B cell (primary cell): Measurements from ENCODE around the gene NPR1. TPM values are rescaled to one million over a fixed set of nuclear protein-coding genes. Genes with fewer than 3 reads are reported as not detected.

Experiments used
- ATAC-seq: fragments of 200-7000 bp; cut with Tn5 transposase; one replicate; pipeline ENCODE4 v1.10.0; 2021; ENCODE audit warnings: low read depth, mild to moderate bottlenecking, moderate number of reproducible peaks, moderate library complexity
- CTCF ChIA-PET: fragments of 350-600 bp; sonication (Branson Sonifier 250); formaldehyde crosslinking; loops from one replicate; lab custom pipeline; 2021; ENCODE audit warnings: antibody characterized with exemption, inconsistent platforms; lab: Charles Lee
- POLR2A ChIA-PET: fragments of 350-600 bp; sonication (Branson Sonifier 250); formaldehyde crosslinking; loops from one replicate; lab custom pipeline; 2021; ENCODE audit warnings: antibody characterized with exemption; lab: Charles Lee
- DNase-seq: peaks from one replicate; pipeline ENCODE4 v3.0.0; 2013
- H2AFZ ChIP-seq: 2 replicates; pipeline ENCODE4 v1.6.1; 2012; ENCODE audit warnings: mild to moderate bottlenecking, low read depth, low read length; ENCODE audit not compliant: insufficient read depth, poor library complexity, severe bottlenecking
- H3K27ac ChIP-seq, 2 donors: 1 replicate in 1 of 2; 2 replicates in 1 of 2; pipeline ENCODE4 v1.5.1; 2012 to 2013; ENCODE audit warnings: low read length in 2 of 2, mild to moderate bottlenecking in 2 of 2, moderate library complexity in 1 of 2
- H3K27me3 ChIP-seq, 4 experiments: fragments of 200-600 bp in 1 of 4; sonication (generic) in 1 of 4; replicated peaks in 1 of 4; 1 replicate in 2 of 4; 2 replicates in 2 of 4; pipeline versions ENCODE4 v1.6.1 to v1.7.0; 2013 to 2016; ENCODE audit warnings: low read length in 3 of 4, mild to moderate bottlenecking in 2 of 4, mixed read lengths in 1 of 4, moderate library complexity in 1 of 4; ENCODE audit not compliant: insufficient read depth in 4 of 4, control insufficient read depth in 3 of 4; ENCODE audit errors: control extremely low read depth in 1 of 4
- H3K36me3 ChIP-seq, 2 experiments: replicated peaks in 1 of 2; 1 replicate in 1 of 2; 2 replicates in 1 of 2; pipeline versions ENCODE4 v1.6.1 to v1.7.1; 2013; ENCODE audit warnings: low read length in 1 of 2; ENCODE audit not compliant: insufficient read depth in 2 of 2, control insufficient read depth in 1 of 2; ENCODE audit errors: control extremely low read depth in 1 of 2, extremely low read depth in 1 of 2
- H3K4me1 ChIP-seq, 2 donors: fragments of 200-600 bp in 1 of 2; sonication (generic) in 1 of 2; 1 replicate in 1 of 2; 2 replicates in 1 of 2; pipeline versions ENCODE4 v1.5.1 to v1.6.1; 2013 to 2017; ENCODE audit warnings: low read length in 2 of 2; ENCODE audit not compliant: control insufficient read depth in 2 of 2, insufficient read depth in 2 of 2
- H3K4me2 ChIP-seq: replicated peaks from 2 replicates; pipeline ENCODE3; 2012; ENCODE audit warnings: mild to moderate bottlenecking, low read depth, low read length; ENCODE audit not compliant: poor library complexity, severe bottlenecking
- H3K4me3 ChIP-seq, 5 experiments: fragments of 200-600 bp in 1 of 5; sonication (generic) in 1 of 5; 1 replicate in 3 of 5; 2 replicates in 2 of 5; pipeline versions ENCODE4 v1.5.1 to v1.7.0; 2011 to 2016; ENCODE audit warnings: low read length in 4 of 5, mild to moderate bottlenecking in 4 of 5, low read depth in 2 of 5, control low read depth in 1 of 5, moderate library complexity in 1 of 5; ENCODE audit not compliant: insufficient read depth in 1 of 5; ENCODE audit errors: control extremely low read depth in 1 of 5, extremely low read depth in 1 of 5
- H3K79me2 ChIP-seq: fragments of 200-600 bp; sonication (generic); one replicate; pipeline ENCODE4 v1.6.0; 2016; ENCODE audit warnings: low read length; ENCODE audit not compliant: control insufficient read depth, insufficient read depth
- H3K9ac ChIP-seq: fragments of 200-600 bp; sonication (generic); 2 replicates; pipeline ENCODE4 v1.6.1; 2017; ENCODE audit warnings: mild to moderate bottlenecking, low read length, moderate library complexity
- H3K9me3 ChIP-seq, 3 donors: one replicate each; pipeline versions ENCODE4 v1.6.1 to v1.7.1; 2013; ENCODE audit warnings: low read length in 2 of 3; ENCODE audit not compliant: control insufficient read depth in 2 of 3, insufficient read depth in 1 of 3; ENCODE audit errors: control extremely low read depth in 1 of 3
- H4K20me1 ChIP-seq: 2 replicates; pipeline ENCODE4 v1.6.0; 2012; ENCODE audit warnings: mild to moderate bottlenecking, low read length; ENCODE audit not compliant: insufficient read depth, control insufficient read depth, poor library complexity, severe bottlenecking
- H3K27ac Mint-ChIP-seq: one replicate; pipeline ENCODE4 v1.8.0; 2021; ENCODE audit warnings: mixed read lengths
- H3K27me3 Mint-ChIP-seq: one replicate; pipeline ENCODE4 v1.8.0; 2021; ENCODE audit warnings: mixed read lengths
- H3K4me1 Mint-ChIP-seq: one replicate; pipeline ENCODE4 v1.8.0; 2021; ENCODE audit warnings: mixed read lengths
- H3K4me3 Mint-ChIP-seq: one replicate; pipeline ENCODE4 v1.8.0; 2021; ENCODE audit warnings: mixed read lengths
- H3K9me3 Mint-ChIP-seq: one replicate; pipeline ENCODE4 v1.8.0; 2022; ENCODE audit warnings: mixed read lengths; ENCODE audit not compliant: insufficient read depth
- EZH2 ChIP-seq: IDR thresholded peaks from 2 replicates; pipeline ENCODE4 v1.6.1; 2012; ENCODE audit warnings: borderline replicate concordance, low read depth, mild to moderate bottlenecking, moderate library complexity, low read length; ENCODE audit not compliant: insufficient read depth, poor library complexity, severe bottlenecking
- WGBS: methylation state at CpG from one replicate; pipeline ENCODE4 v1.1.5; 2013; ENCODE audit warnings: missing lambda C conversion rate; ENCODE audit not compliant: insufficient coverage; 5-methylcytosine and 5-hydroxymethylcytosine counted together
- intact Hi-C: fragments of 100-400 bp; cut with micrococcal nuclease; formaldehyde crosslinking; loops from one replicate; pipeline ENCODE4 v1.10.0; 2022
- polyA plus RNA-seq: library from polyadenylated mRNA; depleted of rRNA; stranded (reverse); fragments of >200 nt; gene quantifications from 2 replicates; pipeline ENCODE4 v1.2.3, GENCODE V29; 2012
- total RNA-seq, 2 donors: library from RNA; stranded (reverse); fragments of 120-200 nt in 1 of 2; gene quantifications; 1 replicate in 1 of 2; 2 replicates in 1 of 2; pipeline versions ENCODE4 v1.2.3 to v1.2.4, GENCODE V29; 2013 to 2022
- TF ChIP-seq, protein P1 (sequence below): fragments of 200-600 bp; IDR thresholded peaks from one replicate; pipeline ENCODE4 v1.8.0; 2022; ENCODE audit warnings: antibody characterized with exemption, mild to moderate bottlenecking

The NPR1 gene
- total and polyA plus RNA-seq, 2 donors (not counting 1 experiment from before 2014, with no cell fraction given), result 0.37 TPM; not detected in 1

DNA sequence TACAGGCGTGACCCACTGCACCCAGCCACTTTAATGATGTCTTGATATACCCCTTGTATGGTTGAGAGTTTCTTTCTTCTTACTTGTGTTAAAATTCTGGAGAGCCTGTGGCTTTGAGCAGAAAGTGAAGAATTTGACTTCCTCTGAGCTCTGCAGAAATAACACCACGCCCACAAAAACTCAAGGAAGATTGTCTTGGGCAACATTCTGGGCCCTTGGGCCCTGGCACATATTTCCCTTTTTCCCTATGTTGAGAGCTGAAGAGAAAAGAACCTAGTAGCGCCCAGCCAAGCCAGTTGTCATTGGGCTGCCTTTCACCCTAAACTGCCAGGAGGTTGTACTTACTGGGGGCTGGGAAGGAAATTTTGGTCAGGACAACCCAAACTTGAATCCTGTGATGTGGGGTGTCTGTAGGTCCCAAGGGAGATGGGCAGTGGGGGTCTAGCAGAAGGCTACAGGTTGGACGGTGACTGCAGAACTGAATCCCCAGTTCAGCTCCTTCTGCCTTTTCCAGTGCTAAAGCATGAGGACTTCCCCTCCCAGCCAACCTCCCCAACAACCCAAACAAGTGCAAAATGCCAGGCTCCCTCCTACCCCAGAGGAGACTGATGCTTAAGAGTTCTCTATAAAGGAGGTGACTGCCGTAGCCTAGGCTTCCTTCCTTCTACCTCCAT, 31.7 kb upstream of the NPR1 start:
- Mint-ChIP-seq H3K27ac (no peak overlapping the region), H3K4me3 (no peak overlapping the region), H3K27me3 (no peaks in the 10 kb centered on the region), H3K4me1 (peaks cover 13% of the 10 kb centered on the region), H3K9me3 (no peaks in the 10 kb centered on the region)
- Histone ChIP-seq H3K4me3 (no peak overlapping the region), H3K4me2 (no peak overlapping the region), H3K9me3 (no peaks in the 10 kb centered on the region), H3K27ac (peak overlapping the region in 1 of 2 donors; percentile 11), H3K4me1 (no peaks in the 10 kb centered on the region), H3K79me2 (peaks cover 14% of the 10 kb centered on the region), H3K36me3 (peaks cover 24 to 59% of the 10 kb centered on the region in 2 experiments), H2AFZ (no peak overlapping the region), H3K27me3 (no peaks in the 10 kb centered on the region), H4K20me1 (peaks cover 12% of the 10 kb centered on the region), H3K9ac (no peak overlapping the region)
- ChIA-PET CTCF (interaction anchor here (0.9 to 2.4 kb wide), 2 partner anchors 10 to 74 kb away, joined by 3 to 6 read pairs; no protein-coding TSS in a partner anchor), POLR2A (no interaction called here)
- ATAC-seq (no peak), DNase-seq (no peak)
- no peak for TF ChIP-seq EZH2
- TF ChIP-seq, protein P1, sequence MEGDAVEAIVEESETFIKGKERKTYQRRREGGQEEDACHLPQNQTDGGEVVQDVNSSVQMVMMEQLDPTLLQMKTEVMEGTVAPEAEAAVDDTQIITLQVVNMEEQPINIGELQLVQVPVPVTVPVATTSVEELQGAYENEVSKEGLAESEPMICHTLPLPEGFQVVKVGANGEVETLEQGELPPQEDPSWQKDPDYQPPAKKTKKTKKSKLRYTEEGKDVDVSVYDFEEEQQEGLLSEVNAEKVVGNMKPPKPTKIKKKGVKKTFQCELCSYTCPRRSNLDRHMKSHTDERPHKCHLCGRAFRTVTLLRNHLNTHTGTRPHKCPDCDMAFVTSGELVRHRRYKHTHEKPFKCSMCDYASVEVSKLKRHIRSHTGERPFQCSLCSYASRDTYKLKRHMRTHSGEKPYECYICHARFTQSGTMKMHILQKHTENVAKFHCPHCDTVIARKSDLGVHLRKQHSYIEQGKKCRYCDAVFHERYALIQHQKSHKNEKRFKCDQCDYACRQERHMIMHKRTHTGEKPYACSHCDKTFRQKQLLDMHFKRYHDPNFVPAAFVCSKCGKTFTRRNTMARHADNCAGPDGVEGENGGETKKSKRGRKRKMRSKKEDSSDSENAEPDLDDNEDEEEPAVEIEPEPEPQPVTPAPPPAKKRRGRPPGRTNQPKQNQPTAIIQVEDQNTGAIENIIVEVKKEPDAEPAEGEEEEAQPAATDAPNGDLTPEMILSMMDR, result no peak
- no CpG with 5 or more reads among the region's 5 CpGs for WGBS
- intact Hi-C loops, result no loop called here

DNA sequence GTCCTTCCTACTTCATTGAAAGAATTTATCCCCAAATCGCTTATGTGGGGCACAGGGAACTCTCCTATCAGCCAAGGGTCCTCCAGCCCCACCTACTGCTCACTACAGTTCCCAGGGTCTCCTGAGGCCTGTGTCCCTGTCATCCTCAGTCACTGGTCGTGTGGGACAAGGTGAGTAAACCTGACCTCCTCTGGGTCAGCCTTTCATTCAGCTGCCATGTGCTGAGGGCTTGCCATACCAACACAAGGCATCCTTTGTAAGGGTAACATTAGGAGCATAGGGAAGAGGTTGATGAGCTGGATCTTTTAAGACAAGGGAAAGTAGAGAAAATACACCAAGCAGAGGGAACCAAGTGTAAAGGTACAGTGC, 31.2 kb upstream of the NPR1 start:
- Histone ChIP-seq H3K27ac (peak overlapping the region in 1 of 2 donors; percentile 11), H3K4me3 (no peak overlapping the region)
- intact Hi-C loops, result no loop called here

More for the DNA sequence above, 31.2 kb upstream of the NPR1 start:
- ChIA-PET CTCF (interaction anchor here (2.4 kb wide), 1 partner anchor 75 kb away, joined by 6 read pairs; no protein-coding TSS in a partner anchor), POLR2A (no interaction called here)
- H3K9me3 Mint-ChIP-seq, result no peaks in the 10 kb centered on the region
- Histone ChIP-seq H3K27me3 (no peaks in the 10 kb centered on the region), H3K4me2 (no peak overlapping the region), H3K9me3 (no peaks in the 10 kb centered on the region), H4K20me1 (peaks cover 8% of the 10 kb centered on the region), H2AFZ (no peak overlapping the region), H3K4me1 (no peaks in the 10 kb centered on the region), H3K9ac (no peak overlapping the region), H3K79me2 (peaks cover 9% of the 10 kb centered on the region), H3K36me3 (peaks cover 21 to 54% of the 10 kb centered on the region in 2 experiments)
- no peak overlapping the region for H3K27ac Mint-ChIP-seq
- TF ChIP-seq EZH2, result no peak
- TF ChIP-seq, protein P1, result no peak
- peaks cover 10% of the 10 kb centered on the region for H3K4me1 Mint-ChIP-seq
- 85% methylated on average over 2 of the region's 2 CpGs for WGBS
- H3K27me3 Mint-ChIP-seq, result no peaks in the 10 kb centered on the region
- no peak for DNase-seq
- H3K4me3 Mint-ChIP-seq, result no peak overlapping the region
- ATAC-seq, result no peak
